Measurements from ENCODE around the gene DHFR.

DHFR gene

DNA sequence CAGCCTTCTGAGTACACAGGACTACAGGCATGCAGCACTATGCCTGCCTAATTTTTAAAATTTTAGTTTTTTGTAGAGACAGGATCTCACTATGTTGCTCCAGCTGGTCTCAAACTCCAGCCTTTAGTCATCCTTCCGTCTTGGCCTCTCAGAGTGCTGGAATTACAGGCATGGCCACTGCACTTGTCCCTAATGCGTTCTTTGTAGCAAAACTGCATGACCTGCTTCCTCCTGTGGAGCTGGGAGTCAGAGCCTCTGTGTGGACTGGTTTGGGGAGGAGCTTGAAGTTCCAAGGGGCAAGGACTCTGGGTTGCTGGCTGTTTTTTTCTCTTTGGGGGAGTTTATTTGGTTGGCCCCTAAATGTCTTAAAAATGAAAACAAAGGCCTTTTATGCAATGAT, 62.0 kb downstream of the DHFR start:
- no peak overlapping the region for H3K4me2 ChIP-seq (ENCODE audit: insufficient read depth, low read length)
- no peaks in the 10 kb centered on the region for H3K4me1 ChIP-seq (ENCODE audit: insufficient read depth, low read length)
- no peak overlapping the region for H3K4me3 ChIP-seq (ENCODE audit: low read depth in 1 of 2, low read length in 2 of 2)
- no peaks in the 10 kb centered on the region for H3K27me3 ChIP-seq (ENCODE audit: insufficient read depth, low read length, poor library complexity)
- H2AFZ ChIP-seq (ENCODE audit: low read depth, low read length): no peak overlapping the region
- DNase-seq (no peak), ATAC-seq (ENCODE audit: insufficient read depth, low read depth) (no peak)
- no peak overlapping the region for H3K9ac ChIP-seq (ENCODE audit: low read depth, low read length)
- no peaks in the 10 kb centered on the region for H4K20me1 ChIP-seq (ENCODE audit: insufficient read depth, low read length)
- H3K36me3 ChIP-seq (ENCODE audit: insufficient read depth, low read length): no peaks in the 10 kb centered on the region
- no peaks in the 10 kb centered on the region for H3K9me3 ChIP-seq (ENCODE audit: insufficient read depth, low read length, severe bottlenecking)
- no peak overlapping the region for H3K27ac ChIP-seq (ENCODE audit: low read length)
- TF ChIP-seq, protein P1, sequence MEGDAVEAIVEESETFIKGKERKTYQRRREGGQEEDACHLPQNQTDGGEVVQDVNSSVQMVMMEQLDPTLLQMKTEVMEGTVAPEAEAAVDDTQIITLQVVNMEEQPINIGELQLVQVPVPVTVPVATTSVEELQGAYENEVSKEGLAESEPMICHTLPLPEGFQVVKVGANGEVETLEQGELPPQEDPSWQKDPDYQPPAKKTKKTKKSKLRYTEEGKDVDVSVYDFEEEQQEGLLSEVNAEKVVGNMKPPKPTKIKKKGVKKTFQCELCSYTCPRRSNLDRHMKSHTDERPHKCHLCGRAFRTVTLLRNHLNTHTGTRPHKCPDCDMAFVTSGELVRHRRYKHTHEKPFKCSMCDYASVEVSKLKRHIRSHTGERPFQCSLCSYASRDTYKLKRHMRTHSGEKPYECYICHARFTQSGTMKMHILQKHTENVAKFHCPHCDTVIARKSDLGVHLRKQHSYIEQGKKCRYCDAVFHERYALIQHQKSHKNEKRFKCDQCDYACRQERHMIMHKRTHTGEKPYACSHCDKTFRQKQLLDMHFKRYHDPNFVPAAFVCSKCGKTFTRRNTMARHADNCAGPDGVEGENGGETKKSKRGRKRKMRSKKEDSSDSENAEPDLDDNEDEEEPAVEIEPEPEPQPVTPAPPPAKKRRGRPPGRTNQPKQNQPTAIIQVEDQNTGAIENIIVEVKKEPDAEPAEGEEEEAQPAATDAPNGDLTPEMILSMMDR (IDR thresholded peaks at IDR 0.05; ENCODE audit: borderline replicate concordance, extremely low read depth, low read length, poor library complexity, severe bottlenecking): no peak
- TF ChIP-seq EZH2 (IDR thresholded peaks at IDR 0.05; ENCODE audit: borderline replicate concordance, low read depth, low read length, severe bottlenecking): no peak
- no peaks in the 10 kb centered on the region for H3K79me2 ChIP-seq (ENCODE audit: insufficient read depth, low read length)

DNA sequence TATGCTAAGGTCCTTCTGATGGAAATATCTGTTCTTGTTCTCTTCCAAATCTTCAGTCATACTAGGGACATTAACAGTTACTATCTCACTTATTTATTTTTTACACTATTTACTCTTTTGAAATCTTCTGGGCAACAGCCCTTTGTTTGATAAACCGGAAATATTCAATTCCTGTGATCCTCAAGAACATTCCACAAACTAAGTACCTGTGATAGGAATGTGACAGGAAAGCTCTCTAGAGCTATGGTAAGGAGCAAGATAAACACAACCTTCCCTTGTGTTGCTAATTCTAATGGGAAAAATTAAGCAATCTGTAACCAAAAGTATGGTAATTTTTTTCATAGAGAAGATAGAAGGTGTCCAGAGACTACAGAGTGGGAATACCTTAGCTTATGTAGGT, 62.7 kb downstream of the DHFR start:
- H3K36me3 ChIP-seq (ENCODE audit: insufficient read depth, low read length): no peaks in the 10 kb centered on the region
- H3K9ac ChIP-seq (ENCODE audit: low read depth, low read length): no peak overlapping the region
- H3K4me1 ChIP-seq (ENCODE audit: insufficient read depth, low read length): no peaks in the 10 kb centered on the region
- no peak overlapping the region for H3K4me3 ChIP-seq (ENCODE audit: low read depth in 1 of 2, low read length in 2 of 2)
- ATAC-seq (ENCODE audit: insufficient read depth, low read depth): no peak
- no peaks in the 10 kb centered on the region for H4K20me1 ChIP-seq (ENCODE audit: insufficient read depth, low read length)
- DNase-seq: no peak
- no peak overlapping the region for H3K27ac ChIP-seq (ENCODE audit: low read length)
- H3K9me3 ChIP-seq (ENCODE audit: insufficient read depth, low read length, severe bottlenecking): no peaks in the 10 kb centered on the region
- H3K4me2 ChIP-seq (ENCODE audit: insufficient read depth, low read length): no peak overlapping the region
- TF ChIP-seq, protein P1 (IDR thresholded peaks at IDR 0.05; ENCODE audit: borderline replicate concordance, extremely low read depth, low read length, poor library complexity, severe bottlenecking): no peak
- TF ChIP-seq EZH2 (IDR thresholded peaks at IDR 0.05; ENCODE audit: borderline replicate concordance, low read depth, low read length, severe bottlenecking): no peak
- no peak overlapping the region for H2AFZ ChIP-seq (ENCODE audit: low read depth, low read length)
- H3K27me3 ChIP-seq (ENCODE audit: insufficient read depth, low read length, poor library complexity): no peaks in the 10 kb centered on the region
- no peaks in the 10 kb centered on the region for H3K79me2 ChIP-seq (ENCODE audit: insufficient read depth, low read length)

DNA sequence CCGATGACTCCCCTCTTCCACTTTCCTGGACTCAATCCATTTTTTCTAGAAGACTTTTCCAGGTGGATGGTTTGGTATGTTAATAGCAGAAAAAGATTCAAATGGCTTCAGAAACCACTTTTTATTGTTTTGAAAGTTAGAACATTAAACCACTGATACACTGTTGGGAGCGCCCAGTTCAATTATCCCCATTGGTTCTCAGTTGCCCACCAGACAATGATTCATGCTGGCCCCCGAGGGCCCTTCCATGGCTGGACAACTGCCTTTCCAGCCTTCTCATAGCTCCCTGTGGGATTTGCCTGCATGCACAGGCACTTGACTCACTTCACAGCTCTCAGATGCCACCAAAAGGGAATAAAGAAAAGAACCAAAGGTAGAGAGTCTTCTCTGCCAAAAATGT, 63.4 kb downstream of the DHFR start:
- Histone ChIP-seq H3K9me3 (ENCODE audit: insufficient read depth, low read length, severe bottlenecking) (no peaks in the 10 kb centered on the region), H3K9ac (ENCODE audit: low read depth, low read length) (no peak overlapping the region), H4K20me1 (ENCODE audit: insufficient read depth, low read length) (no peaks in the 10 kb centered on the region), H3K4me2 (ENCODE audit: insufficient read depth, low read length) (no peak overlapping the region), H3K79me2 (ENCODE audit: insufficient read depth, low read length) (no peaks in the 10 kb centered on the region), H3K27ac (ENCODE audit: low read length) (no peak overlapping the region), H3K27me3 (ENCODE audit: insufficient read depth, low read length, poor library complexity) (no peaks in the 10 kb centered on the region), H3K4me3 (ENCODE audit: low read depth in 1 of 2, low read length in 2 of 2) (no peak overlapping the region), H3K36me3 (ENCODE audit: insufficient read depth, low read length) (no peaks in the 10 kb centered on the region), H3K4me1 (ENCODE audit: insufficient read depth, low read length) (no peaks in the 10 kb centered on the region), H2AFZ (ENCODE audit: low read depth, low read length) (no peak overlapping the region)
- ATAC-seq (ENCODE audit: insufficient read depth, low read depth): no peak
- no peak for DNase-seq
- TF ChIP-seq, protein P1 (IDR thresholded peaks at IDR 0.05; ENCODE audit: borderline replicate concordance, extremely low read depth, low read length, poor library complexity, severe bottlenecking): no peak
- TF ChIP-seq EZH2 (IDR thresholded peaks at IDR 0.05; ENCODE audit: borderline replicate concordance, low read depth, low read length, severe bottlenecking): no peak

DNA sequence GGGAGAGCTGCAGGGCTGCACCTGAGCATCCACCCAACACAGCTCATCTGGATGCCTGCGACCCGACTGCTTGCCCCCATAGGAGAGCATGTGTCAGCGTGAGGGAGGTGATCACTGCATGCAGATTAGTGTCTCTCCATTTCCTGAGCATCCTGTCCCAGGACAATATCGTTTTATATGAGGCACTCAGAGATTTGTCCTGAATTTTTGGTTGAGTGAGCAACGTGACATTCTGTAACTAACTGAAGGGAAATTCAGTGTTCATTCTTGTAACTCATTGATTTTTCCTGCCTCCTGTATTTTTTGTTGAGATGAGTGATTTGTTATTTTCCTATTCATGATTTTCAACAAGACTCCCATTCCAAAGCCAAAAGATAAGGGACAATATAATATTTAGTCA, 64.0 kb downstream of the DHFR start:
- Histone ChIP-seq H2AFZ (ENCODE audit: low read depth, low read length) (no peak overlapping the region), H3K79me2 (ENCODE audit: insufficient read depth, low read length) (no peaks in the 10 kb centered on the region), H3K4me2 (ENCODE audit: insufficient read depth, low read length) (no peak overlapping the region), H3K9me3 (ENCODE audit: insufficient read depth, low read length, severe bottlenecking) (no peaks in the 10 kb centered on the region), H3K36me3 (ENCODE audit: insufficient read depth, low read length) (no peaks in the 10 kb centered on the region), H3K9ac (ENCODE audit: low read depth, low read length) (no peak overlapping the region), H3K27me3 (ENCODE audit: insufficient read depth, low read length, poor library complexity) (no peaks in the 10 kb centered on the region), H3K4me1 (ENCODE audit: insufficient read depth, low read length) (no peaks in the 10 kb centered on the region), H3K4me3 (ENCODE audit: low read depth in 1 of 2, low read length in 2 of 2) (no peak overlapping the region), H4K20me1 (ENCODE audit: insufficient read depth, low read length) (no peaks in the 10 kb centered on the region), H3K27ac (ENCODE audit: low read length) (no peak overlapping the region)
- DNase-seq: no peak
- no peak for ATAC-seq (ENCODE audit: insufficient read depth, low read depth)
- TF ChIP-seq, protein P1 (IDR thresholded peaks at IDR 0.05; ENCODE audit: borderline replicate concordance, extremely low read depth, low read length, poor library complexity, severe bottlenecking): no peak
- no peak for TF ChIP-seq EZH2 (IDR thresholded peaks at IDR 0.05; ENCODE audit: borderline replicate concordance, low read depth, low read length, severe bottlenecking)
